ENCODE data around the gene SIAE.

GRCh38 chr11:124642628-124643027 is 30.9 kb downstream of the SIAE start:
- no peak for TF ChIP-seq CTCF (conservative IDR thresholded peaks at IDR 0.05; ENCODE audit: low read length)
- no peak for TF ChIP-seq EZH2phosphoT487 (IDR thresholded peaks at IDR 0.05; ENCODE audit: borderline replicate concordance)
